Sigmoid colon (tissue), 7 donors: ENCODE data around the gene PNPLA6. TPM values are rescaled to one million over a fixed set of nuclear protein-coding genes. Genes with fewer than 3 reads are reported as not detected.

Experiments
- DNase-seq: peaks from one replicate; pipeline ENCODE4 v3.0.0-alpha.2; 2019
- H3K27ac ChIP-seq, 4 donors: fragments of 200-600 bp; sonication (generic); one replicate each; pipeline ENCODE4 v1.5.1; 2016 to 2019; ENCODE audit warnings: mild to moderate bottlenecking in 1 of 4
- H3K27me3 ChIP-seq, 3 donors: fragments of 200-600 bp; sonication (generic); one replicate each; pipeline ENCODE4 v1.5.1; 2019; ENCODE audit warnings: mild to moderate bottlenecking in 1 of 3
- H3K36me3 ChIP-seq, 4 donors: fragments of 200-600 bp; sonication (generic); one replicate each; pipeline ENCODE4 v1.5.1; 2016 to 2019
- H3K4me1 ChIP-seq, 4 donors: fragments of 200-600 bp; sonication (generic); one replicate each; pipeline ENCODE4 v1.5.1; 2017 to 2019
- H3K4me3 ChIP-seq, 4 donors: fragments of 200-600 bp; sonication (generic); one replicate each; pipeline ENCODE4 v1.5.1; 2017 to 2019; ENCODE audit warnings: mild to moderate bottlenecking in 2 of 4, moderate library complexity in 1 of 4
- H3K9me3 ChIP-seq, 4 donors: fragments of 200-600 bp in 3 of 4; sonication (generic) in 3 of 4; one replicate each; pipeline versions ENCODE4 v1.5.1 to v1.6.1; 2013 to 2019
- EP300 ChIP-seq, 4 donors: sonication (generic); formaldehyde crosslinking; IDR thresholded peaks; one replicate each; pipeline ENCODE4 v1.6.1; 2017; ENCODE audit warnings: antibody characterized with exemption in 4 of 4
- POLR2A ChIP-seq, 2 donors: fragments of 450-650 bp; IDR thresholded peaks; one replicate each; pipeline ENCODE4 v1.6.1; 2016; ENCODE audit warnings: antibody characterized with exemption in 2 of 2, mild to moderate bottlenecking in 2 of 2, moderate library complexity in 2 of 2
- POLR2AphosphoS5 ChIP-seq, 4 donors: sonication (generic); formaldehyde crosslinking; IDR thresholded peaks; one replicate each; pipeline ENCODE4 v1.6.1; 2017; ENCODE audit warnings: antibody characterized with exemption in 4 of 4
- WGBS, 2 donors: extraction: QIAGEN DNeasy Blood & Tissue Kit; methylation state at CpG; one replicate each; pipeline ENCODE4 v1.1.7; 2013; 5-methylcytosine and 5-hydroxymethylcytosine counted together
- intact Hi-C: fragments of 100-400 bp; cut with DNase I; formaldehyde crosslinking; loops from one replicate; pipeline ENCODE4 v1.15.1; 2023
- polyA plus RNA-seq, 3 donors: library from polyadenylated mRNA; stranded (reverse); fragments of 200-250 nt; gene quantifications; one replicate each; pipeline ENCODE4 v1.2.3, GENCODE V29; 2013
- total RNA-seq, 4 donors: library from RNA; depleted of rRNA; stranded (reverse); fragments of >200 nt; gene quantifications; one replicate each; pipeline ENCODE4 v1.1.0, GENCODE V29; 2016
- TF ChIP-seq, protein P1 (sequence below), 4 experiments: fragments of 450-650 bp in 3 of 4; fragments of 200-600 bp in 1 of 4; IDR thresholded peaks; one replicate each; pipeline ENCODE4 v1.5.1; 2016 to 2019; ENCODE audit warnings: antibody characterized with exemption in 4 of 4, mild to moderate bottlenecking in 3 of 4, moderate library complexity in 2 of 4
- donor health status: healthy with polysubstance abuse.
- donor health status: Bipolar disorder and iron deficiency.
- donor health status: healthy.

Gene PNPLA6
- total and polyA plus RNA-seq, 7 donors: 13.6 to 77.0 (median 40.3) TPM

DNA sequence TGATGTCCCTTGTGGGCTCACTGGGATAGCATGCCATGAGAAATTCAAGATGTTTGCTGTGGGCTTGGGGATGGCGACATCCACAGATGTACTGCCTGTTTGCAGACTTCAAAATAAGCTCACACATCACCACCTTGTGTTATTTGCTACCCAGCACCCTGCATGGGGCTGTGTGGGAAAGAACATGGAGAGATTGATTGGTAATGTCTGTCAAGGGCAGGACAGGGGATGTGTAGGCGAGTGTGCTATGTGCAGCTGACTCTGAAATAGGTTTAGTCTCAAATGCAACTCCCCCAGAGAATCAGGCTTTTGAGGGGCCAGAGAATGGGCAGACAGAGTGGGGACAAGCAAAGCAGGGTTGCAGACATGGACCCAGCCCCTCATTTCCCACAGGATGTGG, 24.7 kb downstream of the PNPLA6 start:
- no peaks in the 10 kb centered on the region for H3K9me3 ChIP-seq
- H3K4me1 ChIP-seq: no peaks in the 10 kb centered on the region
- intact Hi-C loops: loop anchor here (10.0 kb wide), 1 partner anchor 435 kb away; no protein-coding TSS in a partner anchor
- no peaks in the 10 kb centered on the region for H3K27me3 ChIP-seq
- H3K36me3 ChIP-seq: peaks cover 30 to 66% (median 53%) of the 10 kb centered on the region in 4 donors
- TF ChIP-seq POLR2AphosphoS5 (IDR thresholded peaks at IDR 0.05) (no peak), EP300 (IDR thresholded peaks at IDR 0.05) (no peak), POLR2A (IDR thresholded peaks at IDR 0.05) (no peak)
- TF ChIP-seq, protein P1, sequence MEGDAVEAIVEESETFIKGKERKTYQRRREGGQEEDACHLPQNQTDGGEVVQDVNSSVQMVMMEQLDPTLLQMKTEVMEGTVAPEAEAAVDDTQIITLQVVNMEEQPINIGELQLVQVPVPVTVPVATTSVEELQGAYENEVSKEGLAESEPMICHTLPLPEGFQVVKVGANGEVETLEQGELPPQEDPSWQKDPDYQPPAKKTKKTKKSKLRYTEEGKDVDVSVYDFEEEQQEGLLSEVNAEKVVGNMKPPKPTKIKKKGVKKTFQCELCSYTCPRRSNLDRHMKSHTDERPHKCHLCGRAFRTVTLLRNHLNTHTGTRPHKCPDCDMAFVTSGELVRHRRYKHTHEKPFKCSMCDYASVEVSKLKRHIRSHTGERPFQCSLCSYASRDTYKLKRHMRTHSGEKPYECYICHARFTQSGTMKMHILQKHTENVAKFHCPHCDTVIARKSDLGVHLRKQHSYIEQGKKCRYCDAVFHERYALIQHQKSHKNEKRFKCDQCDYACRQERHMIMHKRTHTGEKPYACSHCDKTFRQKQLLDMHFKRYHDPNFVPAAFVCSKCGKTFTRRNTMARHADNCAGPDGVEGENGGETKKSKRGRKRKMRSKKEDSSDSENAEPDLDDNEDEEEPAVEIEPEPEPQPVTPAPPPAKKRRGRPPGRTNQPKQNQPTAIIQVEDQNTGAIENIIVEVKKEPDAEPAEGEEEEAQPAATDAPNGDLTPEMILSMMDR (IDR thresholded peaks at IDR 0.05): no peak
- no peak for DNase-seq
- no peak overlapping the region for H3K27ac ChIP-seq
- WGBS, 2 donors: 94% methylated on average over 2 of the region's 2 CpGs
- no peak overlapping the region for H3K4me3 ChIP-seq

GRCh38 chr19:7561325-7561724, 25.8 kb downstream of the PNPLA6 start:
- TF ChIP-seq POLR2AphosphoS5 (IDR thresholded peaks at IDR 0.05) (no peak), POLR2A (IDR thresholded peaks at IDR 0.05) (no peak), EP300 (IDR thresholded peaks at IDR 0.05) (no peak)
- TF ChIP-seq, protein P1 (IDR thresholded peaks at IDR 0.05): no peak

GRCh38 chr19:7562646-7563393, 27.3 kb downstream of the PNPLA6 start:
- H3K4me3 ChIP-seq: no peak overlapping the region
- 40 to 61% methylated on average over 16 of the region's 16 CpGs for WGBS, 2 donors
- TF ChIP-seq POLR2A (IDR thresholded peaks at IDR 0.05): no peak
- no peak for TF ChIP-seq POLR2AphosphoS5 (IDR thresholded peaks at IDR 0.05)
- TF ChIP-seq, protein P1 (IDR thresholded peaks at IDR 0.05): no peak
- TF ChIP-seq EP300 (IDR thresholded peaks at IDR 0.05): no peak
- no peaks in the 10 kb centered on the region for H3K4me1 ChIP-seq
- no peaks in the 10 kb centered on the region for H3K27me3 ChIP-seq
- intact Hi-C loops: loop anchor here (10.0 kb wide), 1 partner anchor 432 kb away; no protein-coding TSS in a partner anchor
- no peak overlapping the region for H3K27ac ChIP-seq
- H3K9me3 ChIP-seq: no peaks in the 10 kb centered on the region
- peaks cover 17 to 40% (median 32%) of the 10 kb centered on the region in 4 donors for H3K36me3 ChIP-seq
- DNase-seq: no peak

More at GRCh38 chr19:7561325-7561724, 25.8 kb downstream of the PNPLA6 start:
- Histone ChIP-seq H3K36me3 (peaks cover 29 to 55% (median 46%) of the 10 kb centered on the region in 4 donors), H3K9me3 (no peaks in the 10 kb centered on the region), H3K27ac (no peak overlapping the region), H3K4me3 (no peak overlapping the region), H3K27me3 (no peaks in the 10 kb centered on the region), H3K4me1 (no peaks in the 10 kb centered on the region)
- intact Hi-C loops: loop anchor here (10.0 kb wide), 1 partner anchor 433 kb away; no protein-coding TSS in a partner anchor
- DNase-seq: no peak
- WGBS, 2 donors: 86 to 92% methylated on average over 17 of the region's 17 CpGs

GRCh38 chr19:7564866-7565265, 29.3 kb downstream of the PNPLA6 start:
- WGBS, 2 donors: 93% methylated on average over 4 of the region's 4 CpGs
- H3K27me3 ChIP-seq: no peaks in the 10 kb centered on the region
- no peaks in the 10 kb centered on the region for H3K9me3 ChIP-seq
- H3K4me3 ChIP-seq: no peak overlapping the region
- no peak overlapping the region for H3K27ac ChIP-seq
- intact Hi-C loops: loop anchor here (5.0 to 10.0 kb wide), 2 partner anchors 117 to 430 kb away; partner anchors contain the start of gene TRAPPC5
- H3K4me1 ChIP-seq: no peaks in the 10 kb centered on the region
- TF ChIP-seq POLR2AphosphoS5 (IDR thresholded peaks at IDR 0.05): no peak
- TF ChIP-seq, protein P1 (IDR thresholded peaks at IDR 0.05): no peak
- no peak for TF ChIP-seq EP300 (IDR thresholded peaks at IDR 0.05)
- TF ChIP-seq POLR2A (IDR thresholded peaks at IDR 0.05): no peak
- peaks cover 6 to 20% (median 13%) of the 10 kb centered on the region in 4 donors for H3K36me3 ChIP-seq
- DNase-seq: no peak
